Astrocyte (in vitro differentiated cells and primary cell): ENCODE measurements around the gene SIDT2.

Experiments used
- EZH2 ChIP-seq: IDR thresholded peaks from 2 replicates; pipeline ENCODE4 v1.6.1; 2012; ENCODE audit warnings: mild to moderate bottlenecking, low read length, inconsistent platforms; ENCODE audit not compliant: insufficient read depth
- TF ChIP-seq, protein P1 (sequence below): IDR thresholded peaks from 2 replicates; pipeline ENCODE4 v1.5.1; 2011; ENCODE audit warnings: low read depth, mild to moderate bottlenecking, inconsistent platforms, low read length, moderate library complexity; ENCODE audit not compliant: insufficient read depth

DNA sequence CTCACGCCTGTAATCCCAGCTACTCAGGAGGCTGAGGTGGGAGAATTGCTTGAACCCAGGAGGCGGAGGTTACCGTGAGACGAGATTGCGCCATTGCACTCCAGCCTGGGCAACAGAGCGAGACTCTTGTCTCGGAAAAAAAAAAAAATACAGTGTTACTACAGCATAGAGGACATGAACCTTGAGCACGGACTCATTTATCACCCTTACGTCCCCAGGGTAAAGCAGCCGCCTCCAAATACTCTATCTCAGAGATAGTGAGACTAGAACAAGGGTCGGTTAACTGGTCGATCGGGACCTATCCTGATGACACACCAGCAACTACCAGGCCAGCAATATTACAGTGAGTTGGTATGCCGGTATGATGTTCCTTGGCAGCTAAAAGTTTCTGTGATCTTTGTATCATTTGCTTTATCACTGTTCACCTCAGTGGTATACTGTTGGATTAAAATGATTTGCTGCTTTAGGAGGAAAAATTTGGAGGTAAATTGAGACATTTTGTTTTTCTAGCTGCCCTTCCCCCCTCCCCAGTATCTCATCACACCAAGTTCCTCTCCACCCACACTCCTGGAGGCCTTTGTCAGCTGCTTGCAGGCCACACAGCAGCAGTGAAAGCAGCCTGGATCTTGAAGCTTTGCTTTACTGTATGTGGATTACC, 7.0 kb upstream of the SIDT2 start:
- TF ChIP-seq, protein P1, sequence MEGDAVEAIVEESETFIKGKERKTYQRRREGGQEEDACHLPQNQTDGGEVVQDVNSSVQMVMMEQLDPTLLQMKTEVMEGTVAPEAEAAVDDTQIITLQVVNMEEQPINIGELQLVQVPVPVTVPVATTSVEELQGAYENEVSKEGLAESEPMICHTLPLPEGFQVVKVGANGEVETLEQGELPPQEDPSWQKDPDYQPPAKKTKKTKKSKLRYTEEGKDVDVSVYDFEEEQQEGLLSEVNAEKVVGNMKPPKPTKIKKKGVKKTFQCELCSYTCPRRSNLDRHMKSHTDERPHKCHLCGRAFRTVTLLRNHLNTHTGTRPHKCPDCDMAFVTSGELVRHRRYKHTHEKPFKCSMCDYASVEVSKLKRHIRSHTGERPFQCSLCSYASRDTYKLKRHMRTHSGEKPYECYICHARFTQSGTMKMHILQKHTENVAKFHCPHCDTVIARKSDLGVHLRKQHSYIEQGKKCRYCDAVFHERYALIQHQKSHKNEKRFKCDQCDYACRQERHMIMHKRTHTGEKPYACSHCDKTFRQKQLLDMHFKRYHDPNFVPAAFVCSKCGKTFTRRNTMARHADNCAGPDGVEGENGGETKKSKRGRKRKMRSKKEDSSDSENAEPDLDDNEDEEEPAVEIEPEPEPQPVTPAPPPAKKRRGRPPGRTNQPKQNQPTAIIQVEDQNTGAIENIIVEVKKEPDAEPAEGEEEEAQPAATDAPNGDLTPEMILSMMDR: no peak
- no peak for TF ChIP-seq EZH2
